NCI-H748 treated with DMSO at 0.1 percent for 48 hours (cell line): ENCODE data around the gene RAMACL.

Experiments
- DNase-seq: peaks from one replicate; lab custom pipeline; 2025; lab: John Stamatoyannopoulos, UW

The RAMACL gene

GRCh38 chr6:166618251-166618650 lies 31.8 kb upstream of the RAMACL start:
- DNase-seq = no peak

DNA sequence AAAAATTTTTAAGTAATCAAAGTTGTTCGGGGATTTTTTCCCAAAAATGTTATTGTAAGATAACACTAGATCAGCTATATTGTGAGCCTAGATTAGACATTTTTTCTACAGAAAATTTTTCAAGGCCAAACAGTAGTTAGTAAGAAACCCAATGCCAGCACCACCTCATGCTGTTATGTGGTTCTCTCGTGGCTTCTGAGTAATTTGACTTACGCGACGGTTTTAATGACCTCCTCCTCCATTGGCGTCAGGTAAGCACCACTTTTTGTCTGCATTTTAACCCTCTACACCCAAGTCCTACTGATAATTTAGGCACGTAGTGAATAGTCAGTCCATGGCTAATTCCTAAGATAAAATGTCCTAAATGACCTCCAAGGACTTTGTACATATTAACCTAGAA lies 30.9 kb upstream of the RAMACL start:
- DNase-seq = no peak

DNA sequence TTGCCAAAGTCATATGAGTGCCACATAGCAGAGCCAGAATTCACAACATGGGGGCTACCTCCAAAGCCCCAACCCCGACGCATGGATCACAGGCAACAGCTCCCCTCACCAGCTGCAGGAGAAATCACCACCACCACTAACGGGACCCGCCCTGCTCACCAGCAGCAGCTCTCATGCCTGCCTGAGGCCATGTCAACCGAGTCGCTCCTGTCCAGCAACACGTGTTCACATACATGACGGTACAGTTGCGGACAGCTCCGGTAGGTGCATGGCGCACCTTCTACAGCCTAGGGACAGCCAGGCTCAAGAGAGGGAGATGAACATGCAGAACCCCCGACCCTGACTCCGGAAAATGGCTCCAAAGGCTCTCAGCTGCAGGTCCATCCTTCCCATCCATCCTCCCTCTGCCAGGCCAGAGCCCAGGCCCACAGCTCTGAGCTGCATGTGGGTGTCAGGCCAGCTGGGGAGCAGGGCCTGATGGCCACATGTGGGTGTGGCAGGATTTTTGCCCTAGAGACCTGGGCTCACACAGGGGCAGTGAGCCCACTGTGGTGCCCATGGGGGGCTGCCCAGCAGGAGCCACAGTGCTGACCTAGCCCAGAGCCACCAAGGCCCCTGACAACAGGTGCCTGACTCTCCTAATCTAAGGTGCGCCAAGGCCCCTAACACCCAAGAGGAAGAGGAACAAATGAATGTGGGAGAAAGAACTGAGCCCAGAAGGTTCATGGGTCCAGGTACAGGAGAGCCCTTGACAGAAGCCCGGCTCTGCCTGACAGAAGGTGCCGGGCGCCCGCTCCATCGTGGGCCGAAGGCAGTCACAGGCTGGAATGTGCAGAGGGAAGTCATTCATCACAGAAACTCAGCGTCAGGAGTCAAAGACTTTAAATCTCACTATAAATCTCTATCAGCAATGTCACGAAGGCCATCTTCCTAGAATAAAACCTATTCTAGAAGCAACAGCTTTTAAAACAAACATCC lies 30.1 kb upstream of the RAMACL start:
- DNase-seq = no peak

DNA sequence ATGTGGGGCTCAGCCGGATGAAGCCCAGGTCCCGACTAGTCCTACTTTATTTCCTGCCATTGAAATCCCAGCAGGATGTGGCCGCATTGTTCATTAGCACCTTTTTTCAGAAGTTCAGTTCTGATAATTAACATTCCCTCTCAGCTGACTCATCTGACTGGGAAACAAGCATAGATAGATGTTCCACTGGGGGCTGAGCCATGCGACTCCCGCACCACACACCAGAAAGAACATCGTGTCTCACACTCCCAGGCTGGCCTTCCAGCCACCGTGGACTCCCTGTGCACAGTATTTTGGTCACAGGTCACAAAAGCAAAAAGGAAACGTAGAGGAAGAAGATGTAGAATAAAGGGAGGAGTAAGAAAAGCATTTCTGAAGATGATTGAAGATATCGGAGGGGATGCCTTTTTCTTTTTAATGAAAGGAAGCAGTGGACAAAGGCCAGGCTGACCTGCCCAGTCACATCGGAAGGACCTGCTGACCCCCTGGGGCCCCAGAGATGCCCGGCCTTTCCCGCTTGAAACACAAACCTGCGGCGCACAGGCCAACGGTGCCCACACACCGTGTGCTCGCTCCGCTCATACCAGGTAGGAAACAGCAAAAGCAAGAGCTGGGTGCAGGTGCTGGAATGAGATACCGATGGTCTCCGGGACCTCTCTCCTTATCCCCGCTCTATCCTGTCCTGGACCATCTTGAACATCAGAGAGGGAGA lies 28.7 kb upstream of the RAMACL start:
- DNase-seq = no peak

- DNase-seq = no peak
Observed at GRCh38 chr6:166614589-166614988, 28.1 kb upstream of the RAMACL start.

DNA sequence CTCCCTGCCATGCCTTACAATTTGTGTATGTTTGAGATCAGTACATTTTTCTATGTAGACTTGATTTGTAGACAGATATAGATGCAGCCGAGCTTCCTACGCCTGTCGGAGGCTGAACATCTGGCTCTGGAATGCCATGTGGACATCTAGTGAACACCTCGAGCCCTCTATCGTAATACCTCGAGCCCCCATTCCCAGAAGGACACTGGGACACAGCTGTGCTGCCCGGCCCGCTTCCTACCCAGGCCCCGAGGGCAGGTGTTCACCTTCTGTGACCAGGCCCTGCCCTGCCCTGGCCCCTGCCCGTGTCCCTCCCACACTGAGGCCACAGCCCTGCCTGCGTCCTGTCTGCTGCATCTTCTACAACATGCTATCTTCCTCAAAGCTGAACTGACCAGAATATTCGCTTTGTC lies 27.7 kb upstream of the RAMACL start:
- no peak for DNase-seq

- no peak for DNase-seq
Observed at GRCh38 chr6:166613027-166613426, 26.5 kb upstream of the RAMACL start.

- no peak for DNase-seq
Observed at GRCh38 chr6:166612471-166612881, 26.0 kb upstream of the RAMACL start.

DNA sequence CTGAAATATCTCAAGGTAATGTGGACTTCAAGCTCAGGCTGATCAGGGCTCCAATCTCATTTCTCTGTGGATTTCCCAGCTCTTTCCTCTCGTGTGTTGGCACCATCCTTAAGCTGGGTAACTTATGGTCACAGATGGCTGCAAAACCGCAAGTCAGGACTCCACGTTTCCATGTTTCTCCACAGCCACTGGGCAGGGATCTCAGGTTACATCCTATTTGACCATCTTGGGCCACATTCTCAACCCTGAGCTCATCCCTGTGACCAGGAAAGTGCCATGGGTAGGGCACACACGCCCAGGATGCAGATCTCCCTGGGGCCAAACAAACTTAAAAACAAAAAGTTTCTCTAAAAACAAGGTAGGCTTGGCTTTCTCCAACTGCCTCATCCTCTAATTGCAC lies 25.2 kb upstream of the RAMACL start:
- DNase-seq = no peak

DNA sequence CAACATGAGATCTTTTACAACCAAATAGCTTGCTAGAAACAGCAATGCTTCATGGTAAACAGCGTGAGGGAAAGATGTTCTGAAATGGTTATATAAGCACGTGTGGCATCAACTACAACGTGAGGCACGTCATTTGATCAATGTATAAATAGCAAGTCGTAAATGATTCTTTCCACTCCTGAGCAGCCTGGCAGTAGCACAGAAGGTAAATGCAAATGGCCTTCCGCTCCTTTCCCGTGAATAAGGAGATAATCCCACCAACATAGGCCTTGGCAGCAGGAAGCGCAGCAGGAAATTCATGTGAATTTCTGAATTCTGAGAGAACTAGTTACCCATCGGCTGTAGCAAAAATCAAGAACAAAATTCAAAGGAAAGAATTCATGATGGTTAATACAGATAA lies 23.6 kb upstream of the RAMACL start:
- no peak for DNase-seq

GRCh38 chr6:166608774-166609173 lies 22.3 kb upstream of the RAMACL start:
- no peak for DNase-seq

- DNase-seq = no peak
Observed at GRCh38 chr6:166605752-166606151, 19.3 kb upstream of the RAMACL start.

DNA sequence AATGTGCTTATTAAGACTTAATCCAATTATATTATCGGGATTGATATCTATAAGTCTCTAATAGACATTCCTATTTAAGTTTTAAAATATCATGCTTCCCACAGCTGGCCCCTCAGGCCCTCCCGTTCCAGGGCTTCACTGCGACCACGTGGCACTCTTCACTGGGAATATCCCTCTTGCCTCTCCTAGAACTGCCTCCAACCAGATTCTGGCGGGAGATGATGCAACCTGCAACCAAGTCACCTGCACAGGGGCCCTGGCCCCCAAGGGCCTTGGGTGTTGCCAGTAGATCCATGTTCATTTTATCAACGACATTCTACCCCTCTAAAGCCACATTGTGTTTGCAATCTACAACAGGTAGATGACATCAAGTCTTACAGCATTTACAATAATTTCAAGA lies 18.4 kb upstream of the RAMACL start:
- no peak for DNase-seq

DNA sequence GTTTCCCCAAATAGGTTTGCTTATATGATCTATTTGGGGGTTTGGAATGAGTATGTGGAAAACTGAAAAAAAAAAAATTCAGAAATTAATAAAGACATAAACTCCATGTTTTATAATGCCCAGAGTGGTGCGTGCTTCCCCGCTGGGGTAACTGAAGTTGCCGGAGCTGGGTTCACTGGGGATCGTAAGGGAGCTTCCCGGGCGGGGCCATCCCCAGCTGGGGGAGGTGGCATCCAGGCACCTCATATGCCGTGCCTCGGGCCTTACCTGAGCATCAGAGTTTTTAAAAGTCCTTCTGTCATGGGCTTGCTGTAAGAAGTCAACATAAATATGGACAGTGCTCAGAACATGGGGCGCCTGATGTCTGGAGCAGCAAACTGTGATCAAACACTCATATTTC lies 17.9 kb upstream of the RAMACL start:
- DNase-seq = no peak

GRCh38 chr6:166603043-166603690 lies 16.7 kb upstream of the RAMACL start:
- DNase-seq = no peak

DNA sequence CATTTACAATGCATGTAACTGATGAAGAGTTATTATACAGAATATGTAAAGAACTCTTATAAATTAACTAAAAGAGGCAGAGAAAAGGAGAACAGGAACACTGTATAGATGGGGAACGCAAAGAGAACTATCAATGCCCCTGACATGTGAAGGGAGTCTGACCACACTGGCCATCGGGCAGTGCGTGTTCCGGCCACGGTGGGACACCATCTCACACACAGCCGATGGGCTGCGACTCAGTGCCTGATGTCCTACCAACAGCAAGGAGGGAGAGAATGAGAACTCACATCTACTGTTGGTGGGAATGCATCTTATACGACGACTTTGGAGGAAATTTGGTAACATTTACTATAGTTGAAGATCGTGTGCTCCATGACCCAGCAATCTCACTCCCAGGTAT lies 15.5 kb upstream of the RAMACL start:
- DNase-seq = no peak

DNA sequence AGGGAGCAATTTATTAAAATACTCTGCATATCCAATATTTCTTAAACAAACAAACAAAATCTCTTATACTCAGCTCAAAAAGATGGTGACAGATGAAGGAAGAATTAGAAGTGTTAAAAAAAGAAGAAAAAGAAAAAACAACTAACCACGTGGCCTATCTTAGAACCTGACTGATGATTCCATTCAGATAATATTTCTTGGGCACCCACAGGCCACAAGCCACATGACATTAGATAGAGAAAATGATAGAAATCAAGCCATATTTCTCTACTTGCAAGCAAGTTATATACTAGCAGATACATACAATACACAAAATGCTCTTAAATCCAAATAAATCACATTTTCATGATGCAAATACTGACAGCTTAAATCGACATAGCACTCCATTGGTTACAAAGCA lies 14.5 kb upstream of the RAMACL start:
- DNase-seq = no peak

DNA sequence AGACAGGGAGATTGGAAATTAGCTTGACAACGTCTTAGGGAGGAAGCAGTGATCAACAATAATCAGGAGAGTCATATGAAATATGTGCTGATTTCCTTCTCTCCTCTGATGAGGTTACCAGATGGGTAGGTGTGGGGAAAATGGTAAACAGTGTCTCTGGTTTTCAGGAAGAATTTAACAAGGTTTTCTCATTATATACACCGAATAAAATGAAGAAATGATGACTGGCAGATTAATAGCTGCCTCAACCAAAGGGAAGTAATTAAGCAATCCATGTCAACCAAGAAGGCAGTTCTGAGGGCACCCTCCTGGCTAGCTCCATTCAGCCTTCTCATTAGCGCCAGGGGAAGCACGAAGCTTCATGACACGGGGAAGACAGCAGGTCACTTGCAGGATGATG lies 12.7 kb upstream of the RAMACL start:
- DNase-seq = no peak

- DNase-seq = no peak
Observed at GRCh38 chr6:166598441-166599138, 12.1 kb upstream of the RAMACL start.

GRCh38 chr6:166597711-166598440 lies 11.4 kb upstream of the RAMACL start:
- peak; percentile 37 for DNase-seq

DNA sequence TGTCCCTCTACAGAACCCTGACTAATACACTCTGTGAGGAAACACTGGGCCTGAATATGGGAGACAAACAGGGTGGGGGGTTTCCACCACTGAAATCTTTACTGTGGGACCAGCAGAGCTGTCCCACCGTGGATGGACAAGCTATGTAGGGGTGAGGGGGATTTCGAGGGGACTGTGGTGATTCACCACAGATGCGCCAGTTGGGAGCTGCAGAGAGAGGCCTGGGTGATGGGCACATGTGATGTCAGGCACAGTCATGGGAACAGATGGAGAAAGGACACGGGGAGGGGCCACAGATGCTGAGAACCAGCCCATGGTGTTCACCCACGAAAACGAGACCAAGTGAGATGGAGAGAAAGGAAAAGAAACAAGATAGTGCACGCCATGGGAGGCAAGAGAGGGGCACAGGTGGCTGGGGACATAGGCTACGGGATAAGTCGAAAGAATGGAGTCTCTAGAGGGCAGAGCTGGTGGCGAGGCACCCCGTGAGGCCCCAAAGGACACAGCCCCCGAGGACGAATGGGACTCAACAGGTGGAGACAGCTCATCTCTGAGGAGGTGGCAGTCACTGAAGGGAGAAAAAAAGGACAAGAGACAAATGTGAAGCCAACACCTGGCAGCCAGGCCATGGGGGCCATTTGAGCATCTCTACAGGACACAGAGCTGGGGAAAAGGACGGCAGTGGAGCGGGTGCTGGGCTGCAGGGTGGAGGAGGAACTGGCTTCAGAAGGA lies 10.5 kb upstream of the RAMACL start:
- no peak for DNase-seq
